HG03558 (cell line): ENCODE results near the gene ZPBP.

ENCODE experiments used
- ATAC-seq: cut with Tn5 transposase; IDR thresholded peaks from one replicate; pipeline ENCODE4 v1.9.1; 2021; ENCODE audit warnings: moderate number of reproducible peaks; ENCODE audit not compliant: unreplicated experiment; ENCODE audit errors: extremely low read depth

Gene ZPBP

GRCh38 chr7:50092579-50093491 is at the start of gene ZPBP:
ZPBP (minus strand) TSS chr7:50093246; CDS start chr7:50093194, 52 bp downstream.
- peak; percentile 61 for ATAC-seq

DNA sequence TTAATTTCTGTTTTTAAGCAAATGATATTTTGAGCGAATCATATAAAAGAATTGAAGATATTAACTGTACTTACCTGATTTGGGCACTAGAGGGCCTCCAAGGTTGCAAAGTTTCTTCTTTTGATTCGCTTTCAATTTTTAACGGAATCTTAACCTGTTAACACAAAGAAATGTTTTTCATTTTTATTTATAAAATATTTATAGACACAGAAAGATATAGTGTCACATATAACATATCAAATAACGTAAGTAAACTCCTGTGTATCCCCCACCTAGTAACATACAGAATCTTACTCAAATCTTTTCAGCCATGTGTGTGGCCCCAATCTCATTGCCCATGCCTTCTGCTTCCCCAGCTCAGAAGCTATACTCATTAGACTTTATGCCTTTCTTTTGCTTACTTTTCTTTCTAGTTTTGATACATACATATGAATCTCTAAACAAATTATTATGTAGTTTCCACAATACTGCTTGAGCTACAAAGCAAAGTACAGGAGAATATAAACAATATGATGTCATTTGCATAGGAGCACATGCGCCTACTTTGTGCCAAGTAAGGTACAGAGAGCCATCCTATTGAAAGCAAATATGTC is 49.5 kb upstream of the ZPBP start:
- no peak for ATAC-seq

GRCh38 chr7:50141854-50142253 is 48.8 kb upstream of the ZPBP start:
- ATAC-seq = no peak

DNA sequence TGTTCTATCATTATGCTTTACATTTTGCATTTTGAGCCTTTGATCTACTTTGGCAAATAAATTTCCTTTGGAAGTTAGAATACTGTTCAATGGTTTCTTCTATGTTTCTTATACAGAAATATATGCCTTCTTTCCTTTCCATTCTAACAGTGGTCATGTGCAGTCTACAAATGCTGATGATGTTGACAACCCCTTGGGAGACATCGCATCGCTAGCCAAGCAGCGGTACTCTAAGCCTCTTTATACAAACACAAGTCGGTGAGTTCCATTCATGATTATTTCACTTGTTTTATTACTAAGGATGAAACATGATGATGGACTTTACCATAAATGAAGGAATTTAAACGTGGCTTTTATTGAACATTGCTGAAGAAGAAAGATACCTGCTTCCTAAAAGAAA is 48.1 kb upstream of the ZPBP start:
- no peak for ATAC-seq

DNA sequence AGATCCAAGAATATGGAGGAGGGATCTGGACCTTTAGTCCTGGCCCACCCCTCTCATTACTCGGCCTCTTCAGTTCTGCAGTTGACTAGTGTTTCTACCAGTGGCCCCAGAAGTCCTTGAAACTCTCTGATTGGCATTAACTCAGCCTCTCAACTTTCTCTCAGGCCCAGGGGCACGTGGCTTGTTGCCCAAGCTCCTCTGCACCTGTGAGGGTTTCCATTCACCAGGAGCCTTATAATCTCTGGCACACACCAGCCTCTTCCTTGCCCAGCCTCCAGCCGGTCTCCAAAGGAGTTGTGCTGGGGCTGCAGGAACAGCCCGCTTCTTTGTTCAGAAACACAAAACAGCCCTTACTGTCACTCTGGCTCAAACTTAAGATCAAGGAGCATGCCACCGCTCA is 47.6 kb upstream of the ZPBP start:
- no peak for ATAC-seq

DNA sequence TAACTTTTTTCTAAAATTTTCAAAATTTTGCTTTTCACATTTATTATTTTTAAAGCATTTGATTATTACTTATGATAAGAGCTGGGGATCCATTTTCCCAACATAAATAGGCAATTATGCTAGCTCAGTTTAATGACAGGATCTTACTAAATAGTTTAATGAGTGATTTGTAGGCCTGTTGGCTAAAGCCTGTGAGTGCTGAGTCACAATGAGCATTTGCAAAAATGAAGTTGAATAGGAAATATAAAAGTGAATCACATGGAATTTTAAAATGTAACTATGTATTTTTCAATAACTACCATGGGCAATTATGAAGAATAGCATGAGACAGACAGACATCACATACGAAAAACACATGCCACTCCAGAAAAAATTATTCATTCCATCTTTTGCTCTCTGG is 45.1 kb upstream of the ZPBP start:
- ATAC-seq = no peak

DNA sequence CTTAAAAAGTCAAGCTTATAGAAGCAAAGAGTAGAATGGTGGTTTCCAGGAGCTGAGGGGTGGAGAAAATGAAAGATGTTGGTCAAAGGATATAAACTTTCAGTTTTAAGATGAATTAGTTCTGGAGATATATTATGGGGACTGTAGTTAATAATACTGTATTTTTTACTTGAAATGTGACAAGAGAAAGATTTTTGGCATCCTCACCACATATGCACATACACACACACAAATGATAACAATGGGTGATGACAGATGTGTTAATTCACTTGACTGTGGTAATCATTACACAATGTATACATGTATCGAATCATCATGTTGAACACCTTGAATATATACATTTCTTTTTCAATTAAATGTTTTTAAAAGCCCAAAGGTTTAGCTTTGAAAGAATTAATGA is 32.7 kb upstream of the ZPBP start:
- no peak for ATAC-seq

- ATAC-seq = peak; percentile 76
These were observed 28.2 kb upstream of the ZPBP start for GRCh38 chr7:50121286-50121685.

GRCh38 chr7:50119815-50120637 is 27.0 kb upstream of the ZPBP start:
- no peak for ATAC-seq

DNA sequence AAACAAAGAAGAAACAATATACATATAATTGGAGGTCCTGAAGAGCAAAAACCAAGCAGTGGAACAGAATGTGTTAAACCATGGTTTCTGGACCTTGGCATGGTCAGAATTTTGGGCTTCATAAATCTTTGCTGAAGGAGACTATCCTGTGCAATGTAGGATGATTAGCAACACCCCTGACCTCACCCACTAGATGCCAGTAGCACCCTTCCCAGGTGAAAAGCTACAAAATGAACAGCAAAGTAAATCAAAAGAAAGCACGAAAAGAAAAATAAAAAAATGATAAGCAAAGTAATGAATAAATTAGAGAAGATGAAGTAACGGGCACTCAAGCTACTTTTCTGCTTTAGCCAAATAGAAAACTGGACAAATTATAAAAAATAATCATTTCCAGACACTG is 19.2 kb upstream of the ZPBP start:
- ATAC-seq = no peak

DNA sequence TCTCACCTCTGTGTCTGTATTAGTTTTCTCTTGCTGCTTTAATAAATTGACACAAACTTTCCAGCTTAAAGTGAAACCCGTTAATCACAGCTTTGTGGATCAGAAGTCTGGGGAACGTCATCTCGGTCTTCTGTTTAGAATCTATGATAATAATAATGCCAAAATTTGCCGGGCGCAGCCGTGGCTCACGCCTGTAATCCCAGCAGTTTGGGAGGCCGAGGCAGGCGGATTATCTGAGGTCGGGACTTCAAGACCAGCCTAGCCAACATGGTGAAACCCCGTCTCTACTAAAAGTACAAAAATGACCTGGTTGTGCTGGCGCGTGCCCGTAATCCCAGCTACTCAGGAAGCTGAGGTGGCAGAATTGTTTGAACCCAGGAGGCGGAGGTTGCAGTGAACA is 8.8 kb upstream of the ZPBP start:
- no peak for ATAC-seq

GRCh38 chr7:50095634-50096033 is 2.6 kb upstream of the ZPBP start:
- no peak for ATAC-seq

DNA sequence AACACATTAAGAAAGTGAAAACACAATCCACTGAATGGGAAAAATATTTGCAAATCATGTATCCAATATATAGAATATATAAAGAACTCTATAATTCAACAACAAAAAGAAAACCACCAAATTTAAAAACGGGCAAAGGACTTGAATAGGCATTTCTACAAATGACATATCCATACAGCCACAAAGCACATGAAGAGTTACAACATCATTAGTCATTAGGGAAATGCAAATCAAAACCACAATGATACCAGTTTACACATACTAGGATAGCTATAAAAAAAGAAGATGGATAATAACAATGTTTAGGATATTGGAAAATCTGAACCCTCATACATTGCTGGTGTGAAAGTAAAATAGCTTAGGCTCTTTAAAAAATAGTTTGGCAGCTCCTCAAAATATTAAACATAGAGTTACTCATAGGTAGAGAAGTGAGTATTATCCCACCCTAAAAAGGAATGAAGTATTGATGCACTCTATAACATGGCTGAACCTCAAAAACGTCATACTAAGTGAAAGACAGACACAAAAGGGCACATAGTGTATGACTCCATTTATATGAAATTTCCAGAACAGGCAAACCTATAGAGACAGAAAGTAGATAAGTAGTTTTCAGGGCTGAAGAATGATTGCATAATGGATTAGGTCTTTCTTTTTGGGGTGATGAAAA is 4.5 kb downstream of the ZPBP start:
- no peak for ATAC-seq

- no peak for ATAC-seq
These were observed 7.7 kb downstream of the ZPBP start for GRCh38 chr7:50085344-50085743.

DNA sequence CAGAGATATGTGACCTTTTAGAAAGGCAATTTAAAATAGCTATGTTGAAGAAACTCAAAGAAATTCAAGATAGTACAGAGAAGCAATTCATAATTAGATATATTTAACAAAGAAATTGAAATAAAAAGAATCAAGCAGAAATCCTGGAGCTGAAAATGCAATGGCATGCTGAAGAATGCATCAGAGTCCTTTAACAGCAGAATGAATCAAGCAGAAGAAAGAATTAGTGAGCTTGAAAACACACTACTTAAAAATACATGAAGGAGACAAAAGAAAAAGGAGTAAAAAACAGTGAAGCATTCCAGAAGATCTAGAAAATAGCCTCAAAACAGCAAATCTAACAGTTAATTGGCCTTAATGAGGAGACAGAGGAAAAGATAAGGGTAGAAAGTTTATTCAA is 20.0 kb downstream of the ZPBP start:
- ATAC-seq = no peak

GRCh38 chr7:50069613-50070012 is 23.4 kb downstream of the ZPBP start:
- peak; percentile 66 for ATAC-seq

- ATAC-seq = peak; percentile 33
These were observed 24.0 kb downstream of the ZPBP start for GRCh38 chr7:50068850-50069551.

DNA sequence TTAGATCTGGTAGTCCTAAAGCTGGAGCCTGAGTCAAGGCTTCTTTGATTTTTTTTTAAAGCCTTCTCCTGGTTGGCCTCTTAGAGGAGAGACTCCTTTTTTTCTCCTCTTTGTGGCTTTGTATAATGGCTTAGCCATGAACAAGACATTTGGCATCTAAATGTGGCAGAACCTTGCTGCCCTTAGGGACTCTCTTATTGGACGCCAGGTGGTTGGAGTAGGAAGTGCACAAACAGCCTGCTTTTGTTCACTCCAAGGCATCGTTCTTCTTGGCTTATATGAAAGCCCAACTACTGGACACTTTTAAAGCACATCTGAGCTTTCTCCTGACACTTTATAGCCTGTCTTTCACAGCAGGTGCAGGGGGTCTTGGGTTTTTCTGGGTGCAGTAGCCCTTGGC is 25.0 kb downstream of the ZPBP start:
- ATAC-seq = no peak

DNA sequence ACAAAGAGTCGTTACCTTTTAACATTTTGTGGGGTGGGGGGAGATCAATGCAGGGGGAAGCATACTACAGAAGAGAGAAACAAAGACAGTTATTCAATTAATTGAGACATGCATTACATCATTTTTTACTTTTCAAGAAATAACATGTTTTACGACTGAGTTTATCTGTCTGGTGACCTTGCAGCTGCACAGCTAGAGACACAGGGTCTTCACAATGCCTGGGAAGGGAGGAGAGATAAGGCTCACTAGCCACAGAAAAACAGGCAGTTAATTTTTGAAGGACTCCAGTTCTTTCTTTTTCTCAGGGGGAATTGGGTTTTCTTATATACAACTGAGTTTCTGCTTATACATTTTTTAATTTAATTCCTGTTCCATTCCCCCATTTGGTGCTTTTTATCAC is 30.1 kb downstream of the ZPBP start:
- no peak for ATAC-seq

- no peak for ATAC-seq
These were observed 36.9 kb downstream of the ZPBP start for GRCh38 chr7:50056131-50056530.
